Measurements from ENCODE around the gene AHI1. TPM values are rescaled to one million over a fixed set of nuclear protein-coding genes. Genes with fewer than 3 reads are reported as not detected.

Gene AHI1
- polyA plus RNA-seq, 1 of the 3 experiments (the other 2 are of a cell fraction) = 7.3 TPM

DNA sequence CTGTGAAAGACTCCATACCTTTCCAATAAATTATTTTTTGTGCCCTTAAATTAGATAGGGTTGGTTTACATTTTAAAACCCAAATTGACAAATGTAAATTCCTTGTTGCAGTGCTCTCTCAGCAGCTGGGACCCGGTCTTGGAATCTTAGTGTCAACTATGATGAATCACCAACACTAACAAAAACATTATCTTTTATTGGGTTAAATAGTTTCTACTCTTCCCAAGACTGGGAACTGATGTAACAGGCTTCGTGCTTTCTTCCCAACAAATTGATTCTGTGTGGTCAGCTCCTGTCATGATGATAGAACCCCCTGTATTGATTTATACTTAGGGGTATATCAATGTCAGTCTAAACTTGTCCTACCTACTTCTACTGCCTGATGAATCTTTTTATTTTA is 23.2 kb upstream of the AHI1 start:
- Histone ChIP-seq H3K4me1 (ENCODE audit: control insufficient read depth in 1 of 2, insufficient read depth in 2 of 2, low read depth in 1 of 2, low read length in 1 of 2) (no peaks in the 10 kb centered on the region), H3K27me3 (ENCODE audit: insufficient read depth) (no peaks in the 10 kb centered on the region), H3K4me2 (no peak overlapping the region), H3K9me3 (no peaks in the 10 kb centered on the region), H3K4me3 (ENCODE audit: low read depth in 2 of 2, low read length in 1 of 2) (no peak overlapping the region), H4K20me1 (ENCODE audit: insufficient read depth) (no peaks in the 10 kb centered on the region), H3F3A (replicated peaks; ENCODE audit: insufficient read depth) (no peaks in the 10 kb centered on the region), H3K9ac (no peak overlapping the region), H3K9me2 (no peaks in the 10 kb centered on the region), H2AFZ (ENCODE audit: low read depth) (no peak overlapping the region), H3K36me3 (replicated peaks in 1 of 2; ENCODE audit: control insufficient read depth in 1 of 2, insufficient read depth in 2 of 2, low read length in 1 of 2) (peaks cover 0 to 3% of the 10 kb centered on the region in 2 experiments), H3K27ac (ENCODE audit: low read depth in 2 of 2, low read length in 1 of 2) (no peak overlapping the region), H3K79me2 (ENCODE audit: insufficient read depth) (no peaks in the 10 kb centered on the region)
- CTCF ChIA-PET = interaction anchor here (0.8 to 2.2 kb wide), 4 partner anchors 15 to 796 kb away, joined by 3 to 11 read pairs (median 4); no protein-coding TSS in a partner anchor
- WGBS (ENCODE audit: low lambda C conversion rate) = 56% methylated on average over 2 of the region's 2 CpGs
- TF ChIP-seq, protein P1, sequence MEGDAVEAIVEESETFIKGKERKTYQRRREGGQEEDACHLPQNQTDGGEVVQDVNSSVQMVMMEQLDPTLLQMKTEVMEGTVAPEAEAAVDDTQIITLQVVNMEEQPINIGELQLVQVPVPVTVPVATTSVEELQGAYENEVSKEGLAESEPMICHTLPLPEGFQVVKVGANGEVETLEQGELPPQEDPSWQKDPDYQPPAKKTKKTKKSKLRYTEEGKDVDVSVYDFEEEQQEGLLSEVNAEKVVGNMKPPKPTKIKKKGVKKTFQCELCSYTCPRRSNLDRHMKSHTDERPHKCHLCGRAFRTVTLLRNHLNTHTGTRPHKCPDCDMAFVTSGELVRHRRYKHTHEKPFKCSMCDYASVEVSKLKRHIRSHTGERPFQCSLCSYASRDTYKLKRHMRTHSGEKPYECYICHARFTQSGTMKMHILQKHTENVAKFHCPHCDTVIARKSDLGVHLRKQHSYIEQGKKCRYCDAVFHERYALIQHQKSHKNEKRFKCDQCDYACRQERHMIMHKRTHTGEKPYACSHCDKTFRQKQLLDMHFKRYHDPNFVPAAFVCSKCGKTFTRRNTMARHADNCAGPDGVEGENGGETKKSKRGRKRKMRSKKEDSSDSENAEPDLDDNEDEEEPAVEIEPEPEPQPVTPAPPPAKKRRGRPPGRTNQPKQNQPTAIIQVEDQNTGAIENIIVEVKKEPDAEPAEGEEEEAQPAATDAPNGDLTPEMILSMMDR (IDR thresholded peaks at IDR 0.05) = no peak
- TF ChIP-seq YY1 (IDR thresholded peaks at IDR 0.05; ENCODE audit: low read depth) (no peak), SMC3 (IDR thresholded peaks at IDR 0.05; ENCODE audit: low read depth, low read length) (no peak), SIN3A (IDR thresholded peaks at IDR 0.05; ENCODE audit: borderline replicate concordance, low read depth, low read length) (no peak), RCOR1 (IDR thresholded peaks at IDR 0.05; ENCODE audit: low read length) (no peak), MXI1 (IDR thresholded peaks at IDR 0.05; ENCODE audit: low read depth, low read length) (no peak), FOSL2 (IDR thresholded peaks at IDR 0.05; ENCODE audit: borderline replicate concordance, low read depth) (no peak), MEF2A (IDR thresholded peaks at IDR 0.05; ENCODE audit: borderline replicate concordance, low read depth) (no peak), EZH2phosphoT487 (IDR thresholded peaks at IDR 0.05; ENCODE audit: borderline replicate concordance, low read depth) (no peak), JUND (IDR thresholded peaks at IDR 0.05) (no peak), NRF1 (IDR thresholded peaks at IDR 0.05; ENCODE audit: low read depth, low read length) (no peak)
- TF ChIP-seq, protein P2, sequence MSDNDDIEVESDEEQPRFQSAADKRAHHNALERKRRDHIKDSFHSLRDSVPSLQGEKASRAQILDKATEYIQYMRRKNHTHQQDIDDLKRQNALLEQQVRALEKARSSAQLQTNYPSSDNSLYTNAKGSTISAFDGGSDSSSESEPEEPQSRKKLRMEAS (IDR thresholded peaks at IDR 0.05; ENCODE audit: low read depth) = no peak
- TF ChIP-seq, protein P3, sequence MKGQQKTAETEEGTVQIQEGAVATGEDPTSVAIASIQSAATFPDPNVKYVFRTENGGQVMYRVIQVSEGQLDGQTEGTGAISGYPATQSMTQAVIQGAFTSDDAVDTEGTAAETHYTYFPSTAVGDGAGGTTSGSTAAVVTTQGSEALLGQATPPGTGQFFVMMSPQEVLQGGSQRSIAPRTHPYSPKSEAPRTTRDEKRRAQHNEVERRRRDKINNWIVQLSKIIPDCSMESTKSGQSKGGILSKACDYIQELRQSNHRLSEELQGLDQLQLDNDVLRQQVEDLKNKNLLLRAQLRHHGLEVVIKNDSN (IDR thresholded peaks at IDR 0.05; ENCODE audit: borderline replicate concordance, low read depth) = no peak
- DNase-seq = no peak
- POLR2A ChIA-PET = no interaction called here

DNA sequence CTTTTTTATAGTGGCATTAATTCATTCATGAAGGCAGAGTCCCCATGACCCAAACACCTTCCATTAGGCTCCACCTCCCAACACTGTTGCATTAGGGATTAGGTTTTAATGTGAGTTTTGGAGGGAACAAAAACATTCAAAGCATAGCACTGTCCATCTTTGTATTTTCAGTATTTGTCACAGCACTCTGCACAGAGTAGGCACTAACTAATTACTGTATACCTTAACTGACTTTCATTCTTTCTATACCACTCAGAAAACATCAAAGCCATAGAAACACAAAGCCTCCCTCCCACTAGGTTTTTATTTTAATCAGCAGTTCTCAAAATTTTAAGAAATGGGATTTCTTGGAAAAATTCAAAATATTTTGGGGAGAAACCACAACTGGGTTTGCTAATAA is 21.8 kb upstream of the AHI1 start:
- Histone ChIP-seq H3K4me1 (ENCODE audit: control insufficient read depth in 1 of 2, insufficient read depth in 2 of 2, low read depth in 1 of 2, low read length in 1 of 2) (no peaks in the 10 kb centered on the region), H3K4me3 (ENCODE audit: low read depth in 2 of 2, low read length in 1 of 2) (no peak overlapping the region)
- TF ChIP-seq, protein P4, sequence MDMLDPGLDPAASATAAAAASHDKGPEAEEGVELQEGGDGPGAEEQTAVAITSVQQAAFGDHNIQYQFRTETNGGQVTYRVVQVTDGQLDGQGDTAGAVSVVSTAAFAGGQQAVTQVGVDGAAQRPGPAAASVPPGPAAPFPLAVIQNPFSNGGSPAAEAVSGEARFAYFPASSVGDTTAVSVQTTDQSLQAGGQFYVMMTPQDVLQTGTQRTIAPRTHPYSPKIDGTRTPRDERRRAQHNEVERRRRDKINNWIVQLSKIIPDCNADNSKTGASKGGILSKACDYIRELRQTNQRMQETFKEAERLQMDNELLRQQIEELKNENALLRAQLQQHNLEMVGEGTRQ (IDR thresholded peaks at IDR 0.05; ENCODE audit: borderline replicate concordance, low read depth, low read length) = no peak
- TF ChIP-seq GABPA (IDR thresholded peaks at IDR 0.05; ENCODE audit: low read depth) (no peak), RXRA (IDR thresholded peaks at IDR 0.05; ENCODE audit: borderline replicate concordance, low read depth) (no peak), NRF1 (IDR thresholded peaks at IDR 0.05; ENCODE audit: low read depth, low read length) (no peak), NFIC (IDR thresholded peaks at IDR 0.05; ENCODE audit: borderline replicate concordance) (no peak), EZH2phosphoT487 (IDR thresholded peaks at IDR 0.05; ENCODE audit: borderline replicate concordance, low read depth) (no peak), SMC3 (IDR thresholded peaks at IDR 0.05; ENCODE audit: low read depth, low read length) (no peak)
- TF ChIP-seq, protein P5, sequence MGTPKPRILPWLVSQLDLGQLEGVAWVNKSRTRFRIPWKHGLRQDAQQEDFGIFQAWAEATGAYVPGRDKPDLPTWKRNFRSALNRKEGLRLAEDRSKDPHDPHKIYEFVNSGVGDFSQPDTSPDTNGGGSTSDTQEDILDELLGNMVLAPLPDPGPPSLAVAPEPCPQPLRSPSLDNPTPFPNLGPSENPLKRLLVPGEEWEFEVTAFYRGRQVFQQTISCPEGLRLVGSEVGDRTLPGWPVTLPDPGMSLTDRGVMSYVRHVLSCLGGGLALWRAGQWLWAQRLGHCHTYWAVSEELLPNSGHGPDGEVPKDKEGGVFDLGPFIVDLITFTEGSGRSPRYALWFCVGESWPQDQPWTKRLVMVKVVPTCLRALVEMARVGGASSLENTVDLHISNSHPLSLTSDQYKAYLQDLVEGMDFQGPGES (IDR thresholded peaks at IDR 0.05; ENCODE audit: low read depth, low read length) = no peak
- TF ChIP-seq, protein P6, sequence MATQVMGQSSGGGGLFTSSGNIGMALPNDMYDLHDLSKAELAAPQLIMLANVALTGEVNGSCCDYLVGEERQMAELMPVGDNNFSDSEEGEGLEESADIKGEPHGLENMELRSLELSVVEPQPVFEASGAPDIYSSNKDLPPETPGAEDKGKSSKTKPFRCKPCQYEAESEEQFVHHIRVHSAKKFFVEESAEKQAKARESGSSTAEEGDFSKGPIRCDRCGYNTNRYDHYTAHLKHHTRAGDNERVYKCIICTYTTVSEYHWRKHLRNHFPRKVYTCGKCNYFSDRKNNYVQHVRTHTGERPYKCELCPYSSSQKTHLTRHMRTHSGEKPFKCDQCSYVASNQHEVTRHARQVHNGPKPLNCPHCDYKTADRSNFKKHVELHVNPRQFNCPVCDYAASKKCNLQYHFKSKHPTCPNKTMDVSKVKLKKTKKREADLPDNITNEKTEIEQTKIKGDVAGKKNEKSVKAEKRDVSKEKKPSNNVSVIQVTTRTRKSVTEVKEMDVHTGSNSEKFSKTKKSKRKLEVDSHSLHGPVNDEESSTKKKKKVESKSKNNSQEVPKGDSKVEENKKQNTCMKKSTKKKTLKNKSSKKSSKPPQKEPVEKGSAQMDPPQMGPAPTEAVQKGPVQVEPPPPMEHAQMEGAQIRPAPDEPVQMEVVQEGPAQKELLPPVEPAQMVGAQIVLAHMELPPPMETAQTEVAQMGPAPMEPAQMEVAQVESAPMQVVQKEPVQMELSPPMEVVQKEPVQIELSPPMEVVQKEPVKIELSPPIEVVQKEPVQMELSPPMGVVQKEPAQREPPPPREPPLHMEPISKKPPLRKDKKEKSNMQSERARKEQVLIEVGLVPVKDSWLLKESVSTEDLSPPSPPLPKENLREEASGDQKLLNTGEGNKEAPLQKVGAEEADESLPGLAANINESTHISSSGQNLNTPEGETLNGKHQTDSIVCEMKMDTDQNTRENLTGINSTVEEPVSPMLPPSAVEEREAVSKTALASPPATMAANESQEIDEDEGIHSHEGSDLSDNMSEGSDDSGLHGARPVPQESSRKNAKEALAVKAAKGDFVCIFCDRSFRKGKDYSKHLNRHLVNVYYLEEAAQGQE (IDR thresholded peaks at IDR 0.05; ENCODE audit: low read depth, low read length) = no peak

More for the DNA sequence above, 21.8 kb upstream of the AHI1 start:
- H3K36me3 ChIP-seq (replicated peaks in 1 of 2; ENCODE audit: control insufficient read depth in 1 of 2, insufficient read depth in 2 of 2, low read length in 1 of 2) = peaks cover 0 to 3% of the 10 kb centered on the region in 2 experiments
- no peaks in the 10 kb centered on the region for H4K20me1 ChIP-seq (ENCODE audit: insufficient read depth)
- H3F3A ChIP-seq (replicated peaks; ENCODE audit: insufficient read depth) = no peaks in the 10 kb centered on the region
- ChIA-PET CTCF (interaction anchor here (2.2 kb wide), 1 partner anchor 13 kb away, joined by 11 read pairs; no protein-coding TSS in a partner anchor), POLR2A (no interaction called here)
- DNase-seq = no peak
- H3K9me2 ChIP-seq = no peaks in the 10 kb centered on the region
- H3K4me2 ChIP-seq = no peak overlapping the region
- no peaks in the 10 kb centered on the region for H3K79me2 ChIP-seq (ENCODE audit: insufficient read depth)
- H2AFZ ChIP-seq (ENCODE audit: low read depth) = no peak overlapping the region
- H3K27me3 ChIP-seq (ENCODE audit: insufficient read depth) = no peaks in the 10 kb centered on the region
- no peak overlapping the region for H3K9ac ChIP-seq
- H3K27ac ChIP-seq (ENCODE audit: low read depth in 2 of 2, low read length in 1 of 2) = no peak overlapping the region
- H3K9me3 ChIP-seq = no peaks in the 10 kb centered on the region
